Activated CD4-positive, alpha-beta T cell treated with anti-CD3 and anti-CD28 coated beads, Interleukin-2, amount 10 ng/mL, durations not matched to agents 24 days and 14 days (primary cell): ENCODE data around the gene DHFR. TPM values are rescaled to one million over a fixed set of nuclear protein-coding genes. Genes with fewer than 3 reads are reported as not detected.
"Not testable (repeated sequence)": the region's sequence is repeated elsewhere in the genome, so short reads cannot be mapped to it uniquely, and the experiment has no call there.

Experiments used
- DNase-seq: peaks from one replicate; pipeline ENCODE4 v3.0.0; 2022
- H3K27ac Mint-ChIP-seq: one replicate; pipeline ENCODE4 v1.8.0; 2022; ENCODE audit warnings: mild to moderate bottlenecking, mixed read lengths
- H3K27me3 Mint-ChIP-seq: one replicate; pipeline ENCODE4 v1.8.0; 2022; ENCODE audit warnings: mixed read lengths
- H3K36me3 Mint-ChIP-seq: one replicate; pipeline ENCODE4 v1.8.0; 2022; ENCODE audit warnings: low read depth, mild to moderate bottlenecking, mixed read lengths
- H3K4me1 Mint-ChIP-seq: one replicate; pipeline ENCODE4 v1.8.0; 2021; ENCODE audit warnings: mixed read lengths
- H3K4me3 Mint-ChIP-seq: one replicate; pipeline ENCODE4 v1.8.0; 2022; ENCODE audit warnings: mild to moderate bottlenecking, moderate library complexity, mixed read lengths
- H3K9me3 Mint-ChIP-seq: one replicate; pipeline ENCODE4 v1.8.0; 2021; ENCODE audit warnings: mixed read lengths
- intact Hi-C: fragments of 100-400 bp; cut with micrococcal nuclease; formaldehyde crosslinking; loops from one replicate; pipeline ENCODE4 v1.15.1; 2023
- total RNA-seq: library from RNA; stranded (reverse); gene quantifications from 2 replicates; pipeline ENCODE4 v1.2.3, GENCODE V29; 2022

DHFR gene
- total RNA-seq, 1 donor from 2014 or later, result 73.4 TPM

GRCh38 chr5:80607832-80608231, 47.0 kb downstream of the DHFR start:
- Mint-ChIP-seq H3K9me3 (peaks cover 7% of the 10 kb centered on the region), H3K4me1 (peaks cover 2% of the 10 kb centered on the region), H3K27ac (no peak overlapping the region), H3K4me3 (no peak overlapping the region), H3K36me3 (peaks cover 2% of the 10 kb centered on the region), H3K27me3 (no peaks in the 10 kb centered on the region)
- DNase-seq, result no peak
- intact Hi-C loops, result no loop called here

GRCh38 chr5:80607343-80607742, 47.4 kb downstream of the DHFR start:
- peaks cover 2% of the 10 kb centered on the region for H3K36me3 Mint-ChIP-seq
- H3K9me3 Mint-ChIP-seq, result peaks cover 7% of the 10 kb centered on the region
- intact Hi-C loops, result no loop called here
- no peak for DNase-seq
- H3K4me3 Mint-ChIP-seq, result no peak overlapping the region
- no peaks in the 10 kb centered on the region for H3K27me3 Mint-ChIP-seq
- no peak overlapping the region for H3K27ac Mint-ChIP-seq
- peaks cover 2% of the 10 kb centered on the region for H3K4me1 Mint-ChIP-seq

DNA sequence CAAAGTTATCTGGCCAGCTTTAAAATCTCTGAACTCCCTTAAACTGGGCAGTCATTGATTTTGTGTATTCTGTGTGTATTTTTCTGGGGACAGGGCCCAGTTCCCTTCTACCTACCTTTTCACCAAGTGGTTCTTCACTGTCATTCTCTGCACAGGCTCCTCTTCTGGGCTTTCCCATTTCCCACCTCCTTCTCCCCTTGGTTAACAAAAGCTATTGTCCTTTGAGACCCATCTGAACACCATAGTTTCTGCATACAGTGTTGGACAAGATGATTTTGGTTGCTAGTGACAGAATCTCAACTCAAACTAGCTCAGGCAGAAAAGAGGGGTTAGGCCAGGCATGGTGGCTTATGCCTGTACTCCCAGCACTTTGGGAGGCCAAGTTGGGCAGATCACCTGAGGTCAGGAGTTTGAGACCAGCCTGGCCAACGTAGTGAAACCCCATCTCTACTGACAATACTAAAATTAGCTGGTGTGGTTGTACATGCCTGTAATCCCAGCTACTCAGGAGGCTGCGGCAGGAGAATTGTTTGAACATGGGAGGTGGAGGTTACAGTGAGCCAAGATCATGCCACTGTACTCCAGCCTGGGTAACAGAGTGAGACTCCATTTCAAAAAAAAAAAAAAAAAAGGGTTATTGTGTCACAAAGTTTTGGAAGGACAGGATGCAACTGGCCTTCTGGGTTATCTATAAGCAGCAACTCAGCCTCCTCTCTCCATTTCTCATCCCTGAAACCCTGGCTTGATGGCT, 53.7 kb downstream of the DHFR start:
- H3K4me1 Mint-ChIP-seq, result no peaks in the 10 kb centered on the region
- no peaks in the 10 kb centered on the region for H3K27me3 Mint-ChIP-seq
- H3K36me3 Mint-ChIP-seq, result no peaks in the 10 kb centered on the region
- no peaks in the 10 kb centered on the region for H3K9me3 Mint-ChIP-seq
- H3K27ac Mint-ChIP-seq, result no peak overlapping the region
- DNase-seq, result peak; percentile 64
- intact Hi-C loops, result no loop called here
- H3K4me3 Mint-ChIP-seq, result no peak overlapping the region

DNA sequence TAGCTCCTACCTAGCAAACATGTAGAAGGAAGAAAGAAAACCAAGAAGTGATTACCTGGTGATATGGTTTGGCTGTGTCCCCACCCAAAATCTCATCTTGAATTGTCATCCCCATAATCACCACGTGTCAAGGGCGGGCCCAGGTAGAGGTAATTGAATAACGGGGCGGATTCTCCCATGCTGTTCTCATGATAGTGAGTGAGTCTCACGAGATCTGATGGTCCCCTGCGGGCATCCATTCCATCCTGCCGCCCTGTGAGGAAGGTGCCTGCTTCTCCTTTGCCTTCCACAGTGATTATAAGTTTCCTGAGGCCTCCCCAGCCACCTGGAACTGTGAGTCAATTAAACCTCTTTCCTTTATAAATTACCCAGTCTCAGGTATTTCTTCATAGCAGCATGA, 57.3 kb downstream of the DHFR start:
- H3K9me3 Mint-ChIP-seq, result no peaks in the 10 kb centered on the region
- no peaks in the 10 kb centered on the region for H3K36me3 Mint-ChIP-seq
- peaks cover 1% of the 10 kb centered on the region for H3K27me3 Mint-ChIP-seq
- H3K4me3 Mint-ChIP-seq, result no peak overlapping the region
- intact Hi-C loops, result no loop called here
- H3K27ac Mint-ChIP-seq, result no peak overlapping the region
- DNase-seq, result no peak
- no peaks in the 10 kb centered on the region for H3K4me1 Mint-ChIP-seq

DNA sequence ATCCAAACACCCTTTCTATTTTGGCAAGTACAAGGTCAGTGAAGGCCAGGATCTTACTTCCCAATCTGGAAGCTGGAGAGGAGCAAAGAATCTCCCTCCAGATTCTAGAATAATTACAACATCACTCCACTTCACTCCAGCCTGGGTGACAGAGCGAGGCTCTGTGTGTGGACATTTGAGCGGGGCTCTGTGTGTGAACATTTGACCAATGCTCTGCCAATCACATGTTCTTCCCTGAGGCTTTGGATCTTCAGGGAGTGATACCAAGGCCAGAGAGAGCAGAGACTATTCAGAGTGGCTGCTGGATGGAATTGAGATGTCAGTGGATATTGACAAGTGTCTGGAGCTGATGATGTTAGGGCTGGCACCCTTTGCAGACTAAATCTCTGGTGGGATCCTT, 60.0 kb downstream of the DHFR start:
- H3K4me3 Mint-ChIP-seq, result no peak overlapping the region
- intact Hi-C loops, result no loop called here
- DNase-seq, result no peak
- peaks cover 7% of the 10 kb centered on the region for H3K27me3 Mint-ChIP-seq
- no peaks in the 10 kb centered on the region for H3K36me3 Mint-ChIP-seq
- H3K4me1 Mint-ChIP-seq, result no peaks in the 10 kb centered on the region
- no peaks in the 10 kb centered on the region for H3K9me3 Mint-ChIP-seq
- no peak overlapping the region for H3K27ac Mint-ChIP-seq

GRCh38 chr5:80592761-80593160, 62.0 kb downstream of the DHFR start:
- Mint-ChIP-seq H3K27ac (no peak overlapping the region), H3K9me3 (no peaks in the 10 kb centered on the region), H3K36me3 (no peaks in the 10 kb centered on the region), H3K4me3 (no peak overlapping the region), H3K4me1 (no peaks in the 10 kb centered on the region), H3K27me3 (peaks cover 7% of the 10 kb centered on the region)
- DNase-seq, result no peak
- intact Hi-C loops, result no loop called here

DNA sequence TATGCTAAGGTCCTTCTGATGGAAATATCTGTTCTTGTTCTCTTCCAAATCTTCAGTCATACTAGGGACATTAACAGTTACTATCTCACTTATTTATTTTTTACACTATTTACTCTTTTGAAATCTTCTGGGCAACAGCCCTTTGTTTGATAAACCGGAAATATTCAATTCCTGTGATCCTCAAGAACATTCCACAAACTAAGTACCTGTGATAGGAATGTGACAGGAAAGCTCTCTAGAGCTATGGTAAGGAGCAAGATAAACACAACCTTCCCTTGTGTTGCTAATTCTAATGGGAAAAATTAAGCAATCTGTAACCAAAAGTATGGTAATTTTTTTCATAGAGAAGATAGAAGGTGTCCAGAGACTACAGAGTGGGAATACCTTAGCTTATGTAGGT, 62.7 kb downstream of the DHFR start:
- no peak overlapping the region for H3K4me3 Mint-ChIP-seq
- H3K4me1 Mint-ChIP-seq, result no peaks in the 10 kb centered on the region
- no peak overlapping the region for H3K27ac Mint-ChIP-seq
- H3K36me3 Mint-ChIP-seq, result no peaks in the 10 kb centered on the region
- H3K27me3 Mint-ChIP-seq, result peaks cover 7% of the 10 kb centered on the region
- DNase-seq, result no peak
- intact Hi-C loops, result no loop called here
- H3K9me3 Mint-ChIP-seq, result no peaks in the 10 kb centered on the region

DNA sequence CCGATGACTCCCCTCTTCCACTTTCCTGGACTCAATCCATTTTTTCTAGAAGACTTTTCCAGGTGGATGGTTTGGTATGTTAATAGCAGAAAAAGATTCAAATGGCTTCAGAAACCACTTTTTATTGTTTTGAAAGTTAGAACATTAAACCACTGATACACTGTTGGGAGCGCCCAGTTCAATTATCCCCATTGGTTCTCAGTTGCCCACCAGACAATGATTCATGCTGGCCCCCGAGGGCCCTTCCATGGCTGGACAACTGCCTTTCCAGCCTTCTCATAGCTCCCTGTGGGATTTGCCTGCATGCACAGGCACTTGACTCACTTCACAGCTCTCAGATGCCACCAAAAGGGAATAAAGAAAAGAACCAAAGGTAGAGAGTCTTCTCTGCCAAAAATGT, 63.4 kb downstream of the DHFR start:
- DNase-seq, result no peak
- H3K4me3 Mint-ChIP-seq, result no peak overlapping the region
- intact Hi-C loops, result no loop called here
- peaks cover 7% of the 10 kb centered on the region for H3K27me3 Mint-ChIP-seq
- H3K9me3 Mint-ChIP-seq, result no peaks in the 10 kb centered on the region
- no peaks in the 10 kb centered on the region for H3K36me3 Mint-ChIP-seq
- H3K27ac Mint-ChIP-seq, result no peak overlapping the region
- H3K4me1 Mint-ChIP-seq, result no peaks in the 10 kb centered on the region

DNA sequence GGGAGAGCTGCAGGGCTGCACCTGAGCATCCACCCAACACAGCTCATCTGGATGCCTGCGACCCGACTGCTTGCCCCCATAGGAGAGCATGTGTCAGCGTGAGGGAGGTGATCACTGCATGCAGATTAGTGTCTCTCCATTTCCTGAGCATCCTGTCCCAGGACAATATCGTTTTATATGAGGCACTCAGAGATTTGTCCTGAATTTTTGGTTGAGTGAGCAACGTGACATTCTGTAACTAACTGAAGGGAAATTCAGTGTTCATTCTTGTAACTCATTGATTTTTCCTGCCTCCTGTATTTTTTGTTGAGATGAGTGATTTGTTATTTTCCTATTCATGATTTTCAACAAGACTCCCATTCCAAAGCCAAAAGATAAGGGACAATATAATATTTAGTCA, 64.0 kb downstream of the DHFR start:
- Mint-ChIP-seq H3K4me3 (no peak overlapping the region), H3K36me3 (no peaks in the 10 kb centered on the region), H3K27me3 (peaks cover 7% of the 10 kb centered on the region), H3K9me3 (no peaks in the 10 kb centered on the region), H3K4me1 (no peaks in the 10 kb centered on the region), H3K27ac (no peak overlapping the region)
- no peak for DNase-seq
- intact Hi-C loops, result no loop called here

DNA sequence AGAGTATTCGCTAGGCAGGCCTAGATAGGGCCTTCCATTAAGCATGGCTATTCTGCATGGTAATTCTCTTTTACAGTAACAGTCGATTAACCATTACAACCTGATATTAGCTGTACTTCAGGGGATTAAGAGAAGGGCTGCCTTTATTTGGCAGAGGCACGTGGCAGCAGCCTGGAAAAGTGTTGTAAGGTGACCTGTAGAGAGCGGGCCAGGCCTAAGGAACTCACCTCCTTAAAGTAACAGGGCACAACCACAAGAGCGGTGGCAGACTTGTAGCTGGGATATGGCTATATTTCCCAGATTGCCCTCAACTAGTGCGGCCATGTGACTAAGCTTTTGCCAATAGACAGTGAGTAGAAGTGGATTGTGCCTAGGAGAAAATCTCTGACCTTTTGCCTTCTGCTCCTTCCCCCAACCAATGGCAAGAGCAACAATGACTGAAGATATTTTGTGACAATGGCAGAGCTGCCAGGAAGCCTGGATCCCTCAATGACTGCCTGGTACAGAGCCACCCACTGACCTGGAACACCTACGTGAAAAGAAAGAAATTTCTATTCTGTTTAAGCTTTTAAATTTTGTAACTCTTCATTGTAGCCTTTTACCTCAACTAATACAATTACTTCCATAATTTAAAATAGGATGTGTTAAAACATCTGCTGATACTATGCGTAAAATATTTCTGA, 65.8 kb downstream of the DHFR start:
- no peak for DNase-seq
- Mint-ChIP-seq H3K9me3 (no peaks in the 10 kb centered on the region), H3K27ac (no peak overlapping the region), H3K4me1 (no peaks in the 10 kb centered on the region), H3K4me3 (no peak overlapping the region), H3K36me3 (no peaks in the 10 kb centered on the region), H3K27me3 (peaks cover 7% of the 10 kb centered on the region)
- intact Hi-C loops, result no loop called here

GRCh38 chr5:80584770-80585169, 70.0 kb downstream of the DHFR start:
- H3K4me1 Mint-ChIP-seq, result no peaks in the 10 kb centered on the region
- H3K27me3 Mint-ChIP-seq, result peaks cover 2% of the 10 kb centered on the region
- DNase-seq, result no peak
- intact Hi-C loops, result no loop called here
- H3K36me3 Mint-ChIP-seq, result no peaks in the 10 kb centered on the region
- H3K27ac Mint-ChIP-seq, result no peak overlapping the region
- H3K9me3 Mint-ChIP-seq, result no peaks in the 10 kb centered on the region
- H3K4me3 Mint-ChIP-seq, result no peak overlapping the region

DNA sequence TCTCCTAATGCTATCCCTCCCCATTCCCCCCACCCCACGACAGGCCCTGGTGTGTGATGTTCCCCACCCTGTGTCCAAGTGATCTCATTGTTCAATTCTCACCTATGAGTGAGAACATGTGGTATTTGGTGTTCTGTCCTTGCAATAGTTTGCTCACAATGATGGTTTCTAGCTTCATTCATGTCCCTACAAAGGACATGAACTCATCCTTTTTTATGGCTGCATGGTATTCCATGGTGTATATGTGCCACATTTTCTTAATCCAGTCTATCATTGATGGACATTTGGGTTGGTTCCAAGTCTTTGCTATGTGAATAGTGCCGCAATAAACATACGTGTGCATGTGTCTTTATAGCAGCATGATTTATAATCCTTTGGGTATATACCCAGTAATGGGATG, 74.5 kb downstream of the DHFR start:
- H3K9me3 Mint-ChIP-seq, H3K4me3 Mint-ChIP-seq, H3K36me3 Mint-ChIP-seq, intact Hi-C loops, H3K4me1 Mint-ChIP-seq, H3K27ac Mint-ChIP-seq: not testable (repeated sequence)
- DNase-seq, result peak; percentile 10
- H3K27me3 Mint-ChIP-seq, result peaks cover 15% of the 10 kb centered on the region

GRCh38 chr5:80579050-80579449, 75.7 kb downstream of the DHFR start:
- no peaks in the 10 kb centered on the region for H3K36me3 Mint-ChIP-seq
- intact Hi-C loops, result no loop called here
- DNase-seq, result no peak

GRCh38 chr5:80577707-80578106, 77.1 kb downstream of the DHFR start:
- Mint-ChIP-seq H3K4me3 (no peak overlapping the region), H3K36me3 (no peaks in the 10 kb centered on the region), H3K4me1 (no peaks in the 10 kb centered on the region), H3K27me3 (peaks cover 26% of the 10 kb centered on the region), H3K27ac (no peak overlapping the region), H3K9me3 (no peaks in the 10 kb centered on the region)
- intact Hi-C loops, result no loop called here
- no peak for DNase-seq

More at GRCh38 chr5:80579050-80579449, 75.7 kb downstream of the DHFR start:
- Mint-ChIP-seq H3K9me3 (no peaks in the 10 kb centered on the region), H3K27me3 (peaks cover 21% of the 10 kb centered on the region), H3K4me3 (no peak overlapping the region), H3K27ac (no peak overlapping the region), H3K4me1 (no peaks in the 10 kb centered on the region)

GRCh38 chr5:80576383-80576782, 78.4 kb downstream of the DHFR start:
- Mint-ChIP-seq H3K4me3 (no peak overlapping the region), H3K36me3 (no peaks in the 10 kb centered on the region), H3K9me3 (no peaks in the 10 kb centered on the region)

More at GRCh38 chr5:80576383-80576782, 78.4 kb downstream of the DHFR start:
- Mint-ChIP-seq H3K4me1 (no peaks in the 10 kb centered on the region), H3K27ac (no peak overlapping the region), H3K27me3 (peaks cover 39% of the 10 kb centered on the region)
- peak; percentile 37 for DNase-seq
- intact Hi-C loops, result no loop called here
